DND-41 (cell line): ENCODE data around the gene JPH3.

ENCODE experiments used
- EZH2 ChIP-seq: IDR thresholded peaks from 3 replicates; pipeline ENCODE4 v1.6.1; 2012; ENCODE audit warnings: borderline replicate concordance, low read depth, mild to moderate bottlenecking, moderate library complexity, low read length, inconsistent platforms; ENCODE audit not compliant: severe bottlenecking
- TF ChIP-seq, protein P1 (sequence below): IDR thresholded peaks from 2 replicates; pipeline ENCODE4 v1.5.1; 2012; ENCODE audit warnings: borderline replicate concordance, low read length, moderate library complexity, mild to moderate bottlenecking; ENCODE audit not compliant: poor library complexity, severe bottlenecking; ENCODE audit errors: extremely low read depth

DNA sequence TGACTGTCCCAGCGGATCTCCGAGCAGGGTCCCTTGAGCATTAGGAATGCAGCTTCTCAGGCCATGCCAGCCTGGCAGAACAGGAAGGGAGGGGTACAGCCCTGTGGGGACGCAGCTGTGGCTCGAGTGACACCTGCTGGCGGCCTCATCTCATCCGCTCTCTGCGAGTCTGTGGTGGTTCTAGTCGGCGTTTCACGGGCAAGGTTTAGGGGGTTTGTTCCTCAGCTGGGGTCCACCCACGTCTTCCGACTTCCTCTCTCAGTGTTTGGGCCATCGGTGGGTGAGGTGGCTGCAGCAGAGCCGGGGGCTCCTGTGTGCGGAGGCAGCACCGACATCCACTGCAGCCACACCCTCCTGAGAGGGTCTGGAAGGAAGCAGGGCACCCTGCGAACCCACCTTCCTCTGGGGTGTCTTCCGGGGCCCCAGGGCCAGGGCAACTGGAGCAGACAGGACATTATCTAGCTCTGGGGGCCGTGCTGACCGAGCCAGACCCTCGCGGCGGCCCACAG lies 33.3 kb downstream of the JPH3 start:
- TF ChIP-seq EZH2: no peak
- TF ChIP-seq, protein P1, sequence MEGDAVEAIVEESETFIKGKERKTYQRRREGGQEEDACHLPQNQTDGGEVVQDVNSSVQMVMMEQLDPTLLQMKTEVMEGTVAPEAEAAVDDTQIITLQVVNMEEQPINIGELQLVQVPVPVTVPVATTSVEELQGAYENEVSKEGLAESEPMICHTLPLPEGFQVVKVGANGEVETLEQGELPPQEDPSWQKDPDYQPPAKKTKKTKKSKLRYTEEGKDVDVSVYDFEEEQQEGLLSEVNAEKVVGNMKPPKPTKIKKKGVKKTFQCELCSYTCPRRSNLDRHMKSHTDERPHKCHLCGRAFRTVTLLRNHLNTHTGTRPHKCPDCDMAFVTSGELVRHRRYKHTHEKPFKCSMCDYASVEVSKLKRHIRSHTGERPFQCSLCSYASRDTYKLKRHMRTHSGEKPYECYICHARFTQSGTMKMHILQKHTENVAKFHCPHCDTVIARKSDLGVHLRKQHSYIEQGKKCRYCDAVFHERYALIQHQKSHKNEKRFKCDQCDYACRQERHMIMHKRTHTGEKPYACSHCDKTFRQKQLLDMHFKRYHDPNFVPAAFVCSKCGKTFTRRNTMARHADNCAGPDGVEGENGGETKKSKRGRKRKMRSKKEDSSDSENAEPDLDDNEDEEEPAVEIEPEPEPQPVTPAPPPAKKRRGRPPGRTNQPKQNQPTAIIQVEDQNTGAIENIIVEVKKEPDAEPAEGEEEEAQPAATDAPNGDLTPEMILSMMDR: peak; percentile 82
